H9 (cell line): ENCODE data around the gene VCX2. TPM values are rescaled to one million over a fixed set of nuclear protein-coding genes. Genes with fewer than 3 reads are reported as not detected.

ENCODE experiments used
- DNase-seq: peaks from one replicate; pipeline ENCODE4 v3.0.0-alpha.2; 2017
- H2AFZ ChIP-seq: one replicate; pipeline ENCODE4 v1.6.1; 2013; ENCODE audit warnings: mild to moderate bottlenecking, low read length, control low read depth, moderate library complexity
- H2AK5ac ChIP-seq: 2 replicates; pipeline ENCODE4 v1.6.1; 2013; ENCODE audit warnings: low read length, control low read depth, mixed read lengths; ENCODE audit not compliant: insufficient read length
- H2BK120ac ChIP-seq: one replicate; pipeline ENCODE4 v1.6.1; 2013; ENCODE audit warnings: low read depth, mild to moderate bottlenecking, low read length, control low read depth, inconsistent platforms; ENCODE audit not compliant: poor library complexity, severe bottlenecking
- H2BK12ac ChIP-seq: 2 replicates; pipeline ENCODE4 v1.6.1; 2013; ENCODE audit warnings: low read length, control low read depth, mixed read lengths, low read depth; ENCODE audit not compliant: insufficient read length
- H2BK15ac ChIP-seq: 2 replicates; pipeline ENCODE4 v1.6.1; 2013; ENCODE audit warnings: low read depth, low read length, control low read depth
- H2BK20ac ChIP-seq: one replicate; pipeline ENCODE4 v1.6.1; 2013; ENCODE audit warnings: low read depth, mild to moderate bottlenecking, low read length, control low read depth, inconsistent platforms; ENCODE audit not compliant: poor library complexity, severe bottlenecking
- H2BK5ac ChIP-seq: 2 replicates; pipeline ENCODE4 v1.6.1; 2013; ENCODE audit warnings: low read length, control low read depth, mixed read lengths; ENCODE audit not compliant: insufficient read length
- H3K14ac ChIP-seq: 2 replicates; pipeline ENCODE4 v1.6.1; 2013; ENCODE audit warnings: low read length, control low read depth; ENCODE audit not compliant: insufficient read depth
- H3K18ac ChIP-seq: 2 replicates; pipeline ENCODE4 v1.6.1; 2013; ENCODE audit warnings: low read depth, mild to moderate bottlenecking, mixed read lengths, low read length, control low read depth; ENCODE audit not compliant: insufficient read length
- H3K23ac ChIP-seq: 2 replicates; pipeline ENCODE4 v1.6.1; 2013; ENCODE audit warnings: low read length, control low read depth, mixed read lengths, low read depth; ENCODE audit not compliant: insufficient read length
- H3K23me2 ChIP-seq: 2 replicates; pipeline ENCODE4 v1.6.1; 2013; ENCODE audit warnings: low read depth, mild to moderate bottlenecking, mixed read lengths, low read length, control low read depth; ENCODE audit not compliant: insufficient read length, poor library complexity, severe bottlenecking
- H3K27ac ChIP-seq: 2 replicates; pipeline ENCODE4 v1.5.1; 2013; ENCODE audit warnings: low read length, control low read depth, mixed read lengths, low read depth; ENCODE audit not compliant: insufficient read length
- H3K27me3 ChIP-seq: 2 replicates; pipeline ENCODE4 v1.6.1; 2013; ENCODE audit warnings: low read length, control low read depth, inconsistent platforms; ENCODE audit not compliant: insufficient read depth
- H3K4ac ChIP-seq: 2 replicates; pipeline ENCODE4 v1.6.1; 2013; ENCODE audit warnings: low read depth, mild to moderate bottlenecking, control low read depth, inconsistent platforms, low read length, moderate library complexity
- H3K4me1 ChIP-seq: 2 replicates; pipeline ENCODE4 v1.6.1; 2013; ENCODE audit warnings: low read length, control low read depth, inconsistent platforms; ENCODE audit not compliant: insufficient read depth
- H3K4me2 ChIP-seq: 2 replicates; pipeline ENCODE4 v1.6.1; 2013; ENCODE audit warnings: low read length, control low read depth, mixed read lengths; ENCODE audit not compliant: insufficient read length, insufficient read depth
- H3K56ac ChIP-seq: 2 replicates; pipeline ENCODE4 v1.6.1; 2013; ENCODE audit warnings: low read depth, mild to moderate bottlenecking, mixed read lengths, low read length, control low read depth; ENCODE audit not compliant: insufficient read length
- H3K79me1 ChIP-seq: 2 replicates; pipeline ENCODE4 v1.6.1; 2013; ENCODE audit warnings: low read depth, mild to moderate bottlenecking, moderate library complexity, low read length, control low read depth, inconsistent platforms; ENCODE audit not compliant: insufficient read depth, poor library complexity, severe bottlenecking
- H3K79me2 ChIP-seq: 2 replicates; pipeline ENCODE4 v1.6.1; 2013; ENCODE audit warnings: low read length, control low read depth, inconsistent platforms; ENCODE audit not compliant: insufficient read depth
- H3K9ac ChIP-seq: 2 replicates; pipeline ENCODE4 v1.6.1; 2013; ENCODE audit warnings: low read length, control low read depth, mixed read lengths; ENCODE audit not compliant: insufficient read length; ENCODE audit errors: extremely low read depth
- H3K9me3 ChIP-seq: one replicate; pipeline ENCODE4 v1.6.1; 2013; ENCODE audit warnings: low read depth, low read length, inconsistent platforms; ENCODE audit not compliant: control insufficient read depth
- H3T11ph ChIP-seq: one replicate; pipeline ENCODE4 v1.6.1; 2013; ENCODE audit warnings: mild to moderate bottlenecking, low read length, control low read depth, inconsistent platforms
- H4K20me1 ChIP-seq: one replicate; pipeline ENCODE4 v1.6.1; 2013; ENCODE audit not compliant: control insufficient read depth, insufficient read length, insufficient read depth
- H4K5ac ChIP-seq: 2 replicates; pipeline ENCODE4 v1.6.1; 2013; ENCODE audit warnings: low read depth, mild to moderate bottlenecking, mixed read lengths, low read length, control low read depth; ENCODE audit not compliant: insufficient read length
- H4K8ac ChIP-seq: replicated peaks from 2 replicates; pipeline ENCODE4 v1.6.1; 2013; ENCODE audit warnings: low read length, control low read depth, mixed read lengths, low read depth; ENCODE audit not compliant: insufficient read length
- H4K91ac ChIP-seq: 2 replicates; pipeline ENCODE4 v1.6.1; 2013; ENCODE audit warnings: low read depth, mild to moderate bottlenecking, moderate library complexity, mixed read lengths, low read length, control low read depth; ENCODE audit not compliant: insufficient read length
- H3K27ac Mint-ChIP-seq, 3 experiments: 2 replicates in 2 of 3; 3 replicates in 1 of 3; pipeline ENCODE4 v1.8.0; 2020 to 2021; ENCODE audit warnings: mixed read lengths in 3 of 3, mild to moderate bottlenecking in 1 of 3, moderate library complexity in 1 of 3
- H3K27me3 Mint-ChIP-seq: 2 replicates; pipeline ENCODE4 v1.8.0; 2021; ENCODE audit warnings: low read depth, mild to moderate bottlenecking, moderate library complexity, mixed read lengths
- H3K36me3 Mint-ChIP-seq, 3 experiments: 2 replicates in 2 of 3; 3 replicates in 1 of 3; pipeline ENCODE4 v1.8.0; 2020 to 2021; ENCODE audit warnings: low read depth in 3 of 3, mixed read lengths in 3 of 3; ENCODE audit not compliant: insufficient read depth in 1 of 3
- H3K4me1 Mint-ChIP-seq, 2 experiments: 2 replicates each; pipeline ENCODE4 v1.8.0; 2020; ENCODE audit warnings: mixed read lengths in 2 of 2
- H3K4me3 Mint-ChIP-seq, 2 experiments: 2 replicates in 1 of 2; 3 replicates in 1 of 2; pipeline ENCODE4 v1.8.0; 2020 to 2021; ENCODE audit warnings: mild to moderate bottlenecking in 2 of 2, mixed read lengths in 2 of 2, moderate library complexity in 1 of 2
- H3K9me3 Mint-ChIP-seq, 2 experiments: 2 replicates in 1 of 2; 3 replicates in 1 of 2; pipeline ENCODE4 v1.8.0; 2020; ENCODE audit warnings: mild to moderate bottlenecking in 2 of 2, mixed read lengths in 2 of 2, moderate library complexity in 1 of 2
- CTCF ChIP-seq: fragments of 200-600 bp; sonication (generic); conservative IDR thresholded peaks from 3 replicates; pipeline ENCODE4 v1.8.0; 2021; ENCODE audit warnings: antibody characterized with exemption, mild to moderate bottlenecking
- WGBS: extraction: QIAGEN DNeasy Blood & Tissue Kit; methylation state at CpG from one replicate; pipeline ENCODE4 v1.1.7; 2013; ENCODE audit warnings: missing lambda C conversion rate, low lambda C conversion rate, mixed read lengths; ENCODE audit not compliant: insufficient read length; ENCODE audit errors: extremely low coverage; 5-methylcytosine and 5-hydroxymethylcytosine counted together
- total RNA-seq: library from RNA; stranded (reverse); gene quantifications from 2 replicates; pipeline ENCODE4 v1.2.1, GENCODE V29; 2021

The VCX2 gene
- total RNA-seq, 1 experiment from 2014 or later = not detected

GRCh38 chrX:8125566-8125965 is 45.5 kb downstream of the VCX2 start:
- Mint-ChIP-seq H3K4me1 (no peaks in the 10 kb centered on the region), H3K9me3 (peaks cover 0 to 2% of the 10 kb centered on the region in 2 experiments; a peak in 1 of 5 replicates), H3K27me3 (no peaks in the 10 kb centered on the region), H3K36me3 (peaks cover 0 to 2% (median 0%) of the 10 kb centered on the region in 3 experiments; a peak in 3 of 7 replicates), H3K27ac (peak overlapping the region in 1 of 3 experiments; percentile 44; a peak in 1 of 7 replicates), H3K4me3 (no peak overlapping the region)
- Histone ChIP-seq H3K79me1 (no peaks in the 10 kb centered on the region), H3K4me1 (no peaks in the 10 kb centered on the region), H3T11ph (no peak overlapping the region), H3K18ac (no peak overlapping the region), H4K91ac (no peak overlapping the region), H2BK15ac (no peak overlapping the region), H3K79me2 (no peaks in the 10 kb centered on the region), H3K23me2 (no peaks in the 10 kb centered on the region), H3K9ac (no peak overlapping the region), H2AK5ac (no peak overlapping the region), H3K4me2 (no peak overlapping the region), H3K4ac (no peak overlapping the region), H3K27ac (no peak overlapping the region), H3K14ac (0 out of 2 replicates have a peak overlapping the region, but pooled peaks have one; percentile 45), H2BK12ac (no peak overlapping the region), H4K20me1 (no peaks in the 10 kb centered on the region), H2AFZ (no peak overlapping the region), H3K27me3 (no peaks in the 10 kb centered on the region), H4K8ac (no peak overlapping the region), H4K5ac (no peak overlapping the region), H2BK5ac (no peak overlapping the region), H2BK120ac (no peak overlapping the region), H3K9me3 (no peaks in the 10 kb centered on the region), H3K23ac (no peak overlapping the region), H2BK20ac (no peak overlapping the region), H3K56ac (no peak overlapping the region)
- no peak for DNase-seq
- no peak for TF ChIP-seq CTCF
- WGBS = no CpG with 5 or more reads among the region's 6 CpGs
